Cardiac muscle cell (in vitro differentiated cells and primary cell): Measurements from ENCODE around the gene ALDH18A1. TPM values are rescaled to one million over a fixed set of nuclear protein-coding genes. Genes with fewer than 3 reads are reported as not detected.

ENCODE experiments used
- DNase-seq, 2 donors: peaks; one replicate each; pipeline versions ENCODE4 v3.0.0 to v3.0.0-alpha.2; 2010 to 2017; ENCODE audit warnings: low read depth in 1 of 2, low spot score in 1 of 2
- H3K27ac ChIP-seq: fragments of 200-600 bp; sonication (generic); 2 replicates; pipeline ENCODE4 v1.5.1; 2016
- H3K27me3 ChIP-seq: fragments of 200-600 bp; sonication (generic); 2 replicates; pipeline ENCODE4 v1.6.0; 2016; ENCODE audit warnings: control low read depth
- H3K36me3 ChIP-seq: fragments of 200-600 bp; sonication (generic); 2 replicates; pipeline ENCODE4 v1.5.1; 2016; ENCODE audit warnings: control low read depth
- H3K4me1 ChIP-seq: fragments of 200-600 bp; sonication (generic); 2 replicates; pipeline ENCODE4 v1.8.1; 2017; ENCODE audit warnings: low read depth, mild to moderate bottlenecking, mixed run types
- H3K4me3 ChIP-seq: fragments of 200-600 bp; sonication (generic); 2 replicates; pipeline ENCODE4 v1.5.1; 2016; ENCODE audit warnings: mild to moderate bottlenecking
- H3K9me3 ChIP-seq: fragments of 200-600 bp; sonication (generic); 2 replicates; pipeline ENCODE4 v1.5.1; 2017; ENCODE audit warnings: low read depth, mild to moderate bottlenecking, control low read depth
- CTCF ChIP-seq: IDR thresholded peaks from 2 replicates; pipeline ENCODE4 v1.5.1; 2012; ENCODE audit warnings: low read depth, mild to moderate bottlenecking, low read length
- polyA plus RNA-seq: library from polyadenylated mRNA; unstranded; fragments of >200 nt; fragmentation: Nextera tagmentation; extraction: Ambion mirVana; gene quantifications from 2 replicates; pipeline ENCODE4 v1.2.1, GENCODE V29; 2016
- total RNA-seq: library from RNA; depleted of rRNA; stranded (reverse); fragments of >200 nt; gene quantifications from 2 replicates; pipeline ENCODE4 v1.2.3, GENCODE V29; 2016

The ALDH18A1 gene
- total and polyA plus RNA-seq, 2 experiments from 2014 or later = 40.4 to 49.3 TPM

GRCh38 chr10:95579292-95579691 lies 77.2 kb downstream of the ALDH18A1 start:
- H3K36me3 ChIP-seq = no peaks in the 10 kb centered on the region
- no peak for TF ChIP-seq CTCF

GRCh38 chr10:95578619-95579018 lies 77.9 kb downstream of the ALDH18A1 start:
- Histone ChIP-seq H3K4me3 (no peak overlapping the region), H3K9me3 (no peaks in the 10 kb centered on the region), H3K36me3 (no peaks in the 10 kb centered on the region), H3K27ac (no peak overlapping the region), H3K4me1 (no peaks in the 10 kb centered on the region), H3K27me3 (no peaks in the 10 kb centered on the region)
- no peak for TF ChIP-seq CTCF
- no peak for DNase-seq

More at GRCh38 chr10:95579292-95579691, 77.2 kb downstream of the ALDH18A1 start:
- Histone ChIP-seq H3K9me3 (no peaks in the 10 kb centered on the region), H3K4me3 (no peak overlapping the region), H3K27ac (no peak overlapping the region), H3K27me3 (no peaks in the 10 kb centered on the region), H3K4me1 (no peaks in the 10 kb centered on the region)
- DNase-seq = no peak

GRCh38 chr10:95574649-95575365 lies 81.7 kb downstream of the ALDH18A1 start:
- no peaks in the 10 kb centered on the region for H3K4me1 ChIP-seq
- H3K4me3 ChIP-seq = no peak overlapping the region

GRCh38 chr10:95573964-95574604 lies 82.4 kb downstream of the ALDH18A1 start:
- no peaks in the 10 kb centered on the region for H3K9me3 ChIP-seq
- no peaks in the 10 kb centered on the region for H3K4me1 ChIP-seq
- no peak for TF ChIP-seq CTCF
- DNase-seq = no peak
- no peaks in the 10 kb centered on the region for H3K27me3 ChIP-seq
- no peaks in the 10 kb centered on the region for H3K36me3 ChIP-seq
- no peak overlapping the region for H3K27ac ChIP-seq
- no peak overlapping the region for H3K4me3 ChIP-seq

More at GRCh38 chr10:95574649-95575365, 81.7 kb downstream of the ALDH18A1 start:
- no peak overlapping the region for H3K27ac ChIP-seq
- TF ChIP-seq CTCF = no peak
- H3K36me3 ChIP-seq = no peaks in the 10 kb centered on the region
- H3K9me3 ChIP-seq = no peaks in the 10 kb centered on the region
- H3K27me3 ChIP-seq = no peaks in the 10 kb centered on the region
- no peak for DNase-seq

GRCh38 chr10:95573527-95573926 lies 83.0 kb downstream of the ALDH18A1 start:
- no peaks in the 10 kb centered on the region for H3K36me3 ChIP-seq
- no peak for TF ChIP-seq CTCF
- H3K27ac ChIP-seq = no peak overlapping the region
- no peaks in the 10 kb centered on the region for H3K9me3 ChIP-seq
- H3K4me1 ChIP-seq = no peaks in the 10 kb centered on the region
- H3K27me3 ChIP-seq = no peaks in the 10 kb centered on the region
- DNase-seq = no peak
- no peak overlapping the region for H3K4me3 ChIP-seq
